ENCODE data around the gene ANKS6.

Gene ANKS6

DNA sequence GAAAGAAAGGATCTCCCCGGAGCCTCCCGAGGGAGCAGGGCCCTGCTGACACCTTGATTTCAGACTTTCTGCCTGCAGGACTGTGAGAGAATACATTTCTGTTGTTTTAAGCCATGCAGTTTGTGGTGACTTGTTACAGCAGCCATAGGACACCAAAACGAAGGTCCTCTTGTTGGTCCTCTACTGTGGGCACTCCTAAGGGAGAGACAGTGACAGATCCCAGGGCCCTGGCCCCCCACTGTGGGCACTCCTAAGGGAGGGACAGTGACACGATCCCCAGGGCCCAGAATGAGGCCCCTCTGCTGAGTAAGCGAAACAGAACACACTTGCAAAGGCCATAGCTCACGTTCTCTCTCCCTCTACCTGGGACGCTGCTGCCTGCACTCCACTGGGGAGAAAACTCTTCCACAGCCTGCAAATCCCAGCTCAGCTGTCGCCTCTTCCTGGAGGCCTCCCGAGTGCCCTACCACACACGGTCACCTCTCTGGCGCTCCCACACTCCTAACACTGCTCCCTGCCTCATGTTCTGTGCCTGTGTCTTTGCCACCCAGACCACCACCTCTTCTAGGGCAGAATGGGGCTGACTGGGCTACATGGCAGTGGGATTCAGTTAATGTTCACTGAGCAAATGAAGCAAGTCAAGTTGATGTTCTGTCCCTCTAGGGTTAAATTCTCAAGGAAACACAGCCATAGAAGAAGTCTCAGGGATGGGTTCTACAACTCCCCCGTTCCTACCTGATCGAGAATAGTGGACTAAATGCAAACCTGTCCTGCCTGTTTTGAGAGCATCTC, 23.8 kb downstream of the ANKS6 start:
- DNase-seq (ENCODE audit: low read depth in 2 of 2), result no peak

GRCh38 chr9:98771209-98771874, 25.0 kb downstream of the ANKS6 start:
- DNase-seq (ENCODE audit: low read depth in 2 of 2), result no peak

DNA sequence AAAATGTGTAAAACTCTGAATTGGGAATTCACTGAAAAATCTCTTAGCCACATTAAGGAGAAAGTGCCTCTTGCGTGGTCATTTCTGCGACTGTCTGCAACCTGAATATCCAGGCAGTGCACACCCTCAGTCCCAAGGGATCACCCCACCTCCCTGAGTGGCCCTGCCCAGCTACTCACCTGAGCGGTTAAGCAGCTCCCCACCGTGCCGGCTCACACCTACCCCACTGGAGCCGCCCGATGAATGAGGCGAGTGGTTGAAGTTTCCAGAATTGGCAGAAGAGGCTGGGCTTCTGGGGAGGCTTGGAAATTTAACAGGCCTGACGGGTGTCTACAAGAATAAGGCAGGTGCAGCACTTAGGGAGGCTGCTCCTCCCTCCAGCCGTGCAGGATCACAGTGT, 25.6 kb downstream of the ANKS6 start:
- no peak for DNase-seq (ENCODE audit: low read depth in 2 of 2)

- DNase-seq (ENCODE audit: low read depth in 2 of 2), result no peak
Measured at GRCh38 chr9:98768344-98768743, 28.0 kb downstream of the ANKS6 start.

DNA sequence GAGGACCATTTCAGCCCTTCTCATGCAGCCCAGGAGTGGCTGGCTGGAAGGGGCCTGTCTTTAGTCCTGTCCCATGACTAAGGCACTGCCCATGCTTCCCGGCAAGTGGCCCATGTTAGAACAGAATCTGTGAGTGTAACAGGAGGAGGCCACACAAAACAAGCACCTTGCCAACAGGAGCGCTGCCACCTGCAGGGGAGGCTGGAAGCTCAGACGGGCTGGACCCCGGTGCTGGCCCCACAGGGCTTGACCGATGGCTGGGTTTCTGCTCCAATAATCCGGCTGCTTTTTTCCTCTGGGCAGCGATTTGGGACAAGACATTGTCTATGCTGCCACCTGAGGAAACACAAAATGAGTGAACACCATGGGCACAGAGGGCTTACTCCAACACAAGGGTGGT, 28.4 kb downstream of the ANKS6 start:
- no peak for DNase-seq (ENCODE audit: low read depth in 2 of 2)

- DNase-seq (ENCODE audit: low read depth in 2 of 2), result no peak
Measured at GRCh38 chr9:98767196-98767595, 29.2 kb downstream of the ANKS6 start.

DNA sequence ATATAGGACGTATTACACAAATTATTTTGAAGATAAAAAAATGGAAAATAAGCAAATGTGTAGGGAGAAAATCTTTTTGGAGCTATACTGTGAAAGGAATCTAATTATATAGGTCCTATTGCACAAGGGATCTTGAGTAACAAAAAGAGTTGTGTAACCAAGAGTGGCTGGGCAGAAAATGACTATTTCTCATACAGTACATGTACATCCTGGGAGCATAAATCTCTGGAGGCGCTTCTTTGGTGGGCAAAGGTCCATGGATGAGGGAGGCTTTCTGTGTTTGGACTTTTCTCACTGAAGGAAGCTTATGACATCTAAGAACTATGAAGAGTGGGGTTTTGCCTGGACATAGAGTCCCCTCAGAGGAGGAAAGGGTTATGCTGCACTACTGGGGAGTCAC, 29.8 kb downstream of the ANKS6 start:
- DNase-seq (ENCODE audit: low read depth in 2 of 2), result no peak

GRCh38 chr9:98765256-98765655, 31.1 kb downstream of the ANKS6 start:
- DNase-seq (ENCODE audit: low read depth in 2 of 2), result no peak

DNA sequence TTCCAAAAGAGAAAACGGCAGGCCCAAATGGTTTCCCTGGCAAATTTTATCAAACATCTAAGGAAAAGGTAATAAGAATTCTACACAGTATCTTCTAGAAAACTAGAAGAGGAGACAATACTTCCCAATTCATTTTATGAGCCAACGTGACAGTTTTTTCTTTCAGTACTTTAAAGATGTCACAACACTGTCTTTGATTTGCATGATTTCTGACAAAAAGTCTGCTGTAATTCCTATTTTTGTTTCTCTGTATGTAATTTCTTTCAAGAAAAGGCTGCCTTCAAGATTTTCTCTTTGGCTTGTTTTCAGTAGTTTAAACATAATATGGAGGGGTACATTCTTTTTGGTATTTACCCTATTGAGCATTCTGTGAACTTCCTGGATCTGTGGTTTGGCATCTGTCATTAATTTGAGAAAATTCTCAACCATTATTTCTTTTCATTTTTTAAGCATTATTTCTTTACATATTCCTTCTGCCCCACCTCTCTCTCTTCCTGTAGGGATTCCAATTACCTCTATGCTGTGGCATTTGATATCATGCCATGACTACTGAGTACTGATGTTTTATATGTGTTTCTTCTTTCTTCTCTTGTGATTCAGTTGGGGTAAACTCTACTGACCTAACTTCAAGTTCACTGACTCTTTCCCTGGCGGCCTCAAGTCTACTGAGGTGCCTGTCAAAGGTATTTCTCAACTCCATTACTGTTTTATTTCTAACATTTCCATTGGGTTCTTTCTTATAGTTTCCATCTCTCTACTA, 32.2 kb downstream of the ANKS6 start:
- DNase-seq (ENCODE audit: low read depth in 2 of 2), result no peak

GRCh38 chr9:98760231-98760630, 36.1 kb downstream of the ANKS6 start:
- no peak for DNase-seq (ENCODE audit: low read depth in 2 of 2)

DNA sequence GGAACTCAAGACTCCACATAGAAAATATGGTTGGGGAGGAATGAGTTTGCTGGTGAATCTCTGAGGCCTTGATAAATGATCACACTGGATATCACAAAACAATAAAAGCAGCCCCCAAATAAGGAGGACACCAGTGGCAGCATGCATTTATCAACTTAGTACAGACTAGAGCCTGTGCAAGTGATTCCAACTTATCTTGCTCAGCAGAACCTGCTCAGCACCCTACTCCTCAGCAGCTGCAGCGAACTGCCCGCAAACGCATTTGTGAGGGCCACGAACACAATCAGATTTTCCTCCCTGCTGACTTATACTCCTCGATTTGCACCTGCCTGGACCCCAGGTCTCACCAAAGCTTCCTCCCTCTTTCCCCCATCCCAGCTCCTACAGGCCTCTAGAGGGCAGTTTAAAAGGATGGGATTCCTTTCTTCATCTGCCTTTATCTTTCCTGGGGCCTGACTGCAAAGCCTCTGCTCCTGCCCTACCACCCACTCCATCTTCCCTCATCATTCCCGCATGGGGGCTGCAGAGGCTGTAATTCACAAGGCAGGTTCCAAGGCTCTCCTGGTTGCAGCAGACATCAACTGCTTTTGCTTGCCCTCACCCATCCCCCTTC, 41.2 kb downstream of the ANKS6 start:
- no peak for DNase-seq (ENCODE audit: low read depth in 2 of 2)

- DNase-seq (ENCODE audit: low read depth in 2 of 2), result no peak
Measured at GRCh38 chr9:98751210-98751609, 45.1 kb downstream of the ANKS6 start.

GRCh38 chr9:98750364-98751060, 45.8 kb downstream of the ANKS6 start:
- no peak for DNase-seq (ENCODE audit: low read depth in 2 of 2)

DNA sequence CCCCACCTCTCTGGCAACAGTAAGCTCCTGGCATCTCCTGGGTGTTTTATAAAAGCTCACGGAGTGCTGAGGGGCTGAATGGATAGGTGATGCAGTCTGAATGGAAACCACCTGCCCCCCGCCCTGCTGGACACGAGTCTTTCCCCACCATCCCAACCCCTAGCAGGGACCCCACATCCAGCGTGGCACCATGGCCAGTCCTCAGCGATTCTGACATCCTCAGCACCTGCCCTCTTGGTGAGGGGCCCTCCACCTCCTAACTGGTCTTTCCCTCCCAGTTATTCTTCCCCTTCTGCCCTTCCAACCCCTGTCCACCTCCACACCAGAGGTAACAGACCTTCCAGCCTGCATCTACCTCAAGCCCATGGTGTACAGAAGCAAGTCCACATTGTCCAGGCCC, 48.9 kb downstream of the ANKS6 start:
- no peak for DNase-seq (ENCODE audit: low read depth in 2 of 2)

GRCh38 chr9:98745470-98745869, 50.9 kb downstream of the ANKS6 start:
- DNase-seq (ENCODE audit: low read depth in 2 of 2), result no peak

- no peak for DNase-seq (ENCODE audit: low read depth in 2 of 2)
Measured at GRCh38 chr9:98743818-98744611, 52.3 kb downstream of the ANKS6 start.

DNA sequence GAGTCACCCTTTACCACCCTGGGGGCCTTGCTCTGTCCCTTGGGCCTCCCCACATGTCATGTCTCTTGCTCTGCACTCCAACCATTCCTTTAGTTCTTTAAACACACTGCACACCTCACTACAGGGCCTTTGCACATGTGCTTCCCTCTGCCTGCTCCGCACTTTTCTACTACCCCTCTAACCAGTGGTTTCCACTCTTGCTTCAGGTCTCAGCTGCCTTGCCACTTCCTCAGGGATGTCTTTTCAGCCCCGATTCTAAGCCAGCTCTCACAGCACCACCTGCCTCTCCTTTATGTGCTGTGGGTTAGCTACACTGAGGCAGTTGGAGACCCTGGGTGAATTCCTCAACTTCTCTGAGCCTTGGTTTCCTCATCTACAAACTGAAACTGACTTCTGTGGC, 53.0 kb downstream of the ANKS6 start:
- DNase-seq (ENCODE audit: low read depth in 2 of 2), result no peak

DNA sequence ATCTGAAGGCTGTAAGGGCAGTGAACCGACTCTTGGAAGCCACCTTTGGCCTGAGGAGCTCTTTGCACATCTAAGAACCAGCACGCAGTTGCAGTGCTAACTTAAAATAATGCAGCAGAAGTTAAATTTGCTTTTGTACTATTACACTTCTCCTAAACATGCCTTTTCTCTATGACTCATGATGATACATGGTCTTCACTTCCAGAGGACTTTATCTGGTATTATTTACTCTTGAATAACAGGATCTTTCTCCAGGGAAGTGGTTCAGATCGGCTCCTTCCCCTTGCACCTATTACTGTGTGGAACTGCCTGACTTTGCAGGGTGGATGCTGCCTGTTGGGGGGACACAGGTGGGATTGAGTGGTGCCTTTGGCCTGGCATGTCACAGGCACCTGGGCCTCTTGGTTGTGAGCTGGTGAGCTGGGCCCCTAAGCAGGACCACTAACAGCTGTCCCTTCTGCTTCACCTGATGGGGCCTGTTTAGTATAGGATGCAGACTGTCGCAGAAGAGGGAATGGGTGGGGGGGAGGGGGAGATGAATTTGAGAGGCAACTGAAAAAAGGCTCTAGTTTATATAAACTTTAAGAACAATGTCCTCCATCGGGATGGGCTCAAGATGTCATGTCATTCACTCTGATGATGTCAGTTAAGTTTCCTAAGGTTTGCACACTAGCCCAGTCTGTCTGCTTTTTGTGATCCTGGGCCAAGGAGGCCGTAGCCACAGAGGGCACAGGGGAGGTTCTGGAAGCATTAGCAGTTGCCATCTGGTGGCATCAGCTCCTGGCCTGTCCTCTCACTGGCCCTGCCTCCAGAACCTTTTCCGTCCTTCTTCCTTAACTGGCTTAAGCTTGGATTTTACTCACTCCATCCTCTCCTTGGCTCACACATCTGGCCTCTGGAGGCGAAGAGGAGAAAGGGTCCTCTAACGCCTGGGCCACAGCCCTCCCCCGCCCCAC, 53.8 kb downstream of the ANKS6 start:
- DNase-seq (ENCODE audit: low read depth in 2 of 2), result no peak

GRCh38 chr9:98740226-98740881, 56.0 kb downstream of the ANKS6 start:
- no peak for DNase-seq (ENCODE audit: low read depth in 2 of 2)

Data from stimulated activated CD8-positive, alpha-beta memory T cell treated with anti-CD3 and anti-CD28 coated beads, Interleukin-7, amount 100 ng/mL, for 1 hour (primary cell).